PFSK-1 (cell line): ENCODE results near the gene NOL4L.

Experiments
- FOXP2 ChIP-seq: optimal IDR thresholded peaks from 2 replicates; pipeline ENCODE3; 2011; ENCODE audit warnings: borderline replicate concordance, control low read depth, inconsistent platforms; ENCODE audit not compliant: insufficient read depth; ENCODE audit errors: extremely low read length, extremely low read depth
- POLR2AphosphoS5 ChIP-seq: IDR thresholded peaks from 2 replicates; pipeline ENCODE4 v1.6.1; 2012; ENCODE audit warnings: low read depth, mild to moderate bottlenecking, control low read depth, low read length, moderate library complexity
- SIN3A ChIP-seq: IDR thresholded peaks from 2 replicates; pipeline ENCODE4 v1.6.1; 2012; ENCODE audit warnings: mild to moderate bottlenecking, low read length, moderate library complexity, borderline replicate concordance; ENCODE audit not compliant: insufficient read depth
- TAF1 ChIP-seq: IDR thresholded peaks from 2 replicates; pipeline ENCODE4 v1.6.1; 2012; ENCODE audit warnings: low read length, control low read depth, borderline replicate concordance; ENCODE audit not compliant: insufficient read depth
- TF ChIP-seq, protein P1 (sequence below), 2 experiments: IDR thresholded peaks; 2 replicates each; pipeline versions ENCODE4 v1.6.1 to v1.8.0; 2011 to 2012; ENCODE audit warnings: low read depth in 2 of 2, low read length in 2 of 2, control low read depth in 1 of 2, inconsistent platforms in 1 of 2, mild to moderate bottlenecking in 1 of 2, moderate library complexity in 1 of 2; ENCODE audit not compliant: insufficient read depth in 1 of 2

DNA sequence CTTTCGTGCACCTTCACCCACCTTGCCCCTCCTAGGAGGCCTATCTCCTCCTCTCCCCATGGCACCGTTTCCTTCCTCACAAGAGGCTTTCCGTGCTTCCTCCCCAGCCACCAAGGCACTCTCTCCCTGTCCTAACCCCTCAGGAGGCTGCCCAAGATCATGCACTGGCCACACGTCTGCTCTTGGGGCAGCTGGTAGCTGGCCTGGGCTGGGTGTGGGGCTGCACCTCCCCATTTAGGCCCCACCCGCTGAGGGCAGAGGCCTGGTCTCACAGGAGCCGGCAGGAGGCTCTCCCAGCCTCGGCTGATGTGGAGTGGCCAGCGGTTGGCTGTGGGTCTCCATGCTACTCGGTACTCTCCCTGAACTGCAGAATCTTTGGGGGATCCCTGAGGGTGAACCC lies 13.6 kb downstream of the NOL4L start:
- TF ChIP-seq POLR2AphosphoS5 (no peak), TAF1 (no peak), SIN3A (no peak), FOXP2 (no peak)
- TF ChIP-seq, protein P1, sequence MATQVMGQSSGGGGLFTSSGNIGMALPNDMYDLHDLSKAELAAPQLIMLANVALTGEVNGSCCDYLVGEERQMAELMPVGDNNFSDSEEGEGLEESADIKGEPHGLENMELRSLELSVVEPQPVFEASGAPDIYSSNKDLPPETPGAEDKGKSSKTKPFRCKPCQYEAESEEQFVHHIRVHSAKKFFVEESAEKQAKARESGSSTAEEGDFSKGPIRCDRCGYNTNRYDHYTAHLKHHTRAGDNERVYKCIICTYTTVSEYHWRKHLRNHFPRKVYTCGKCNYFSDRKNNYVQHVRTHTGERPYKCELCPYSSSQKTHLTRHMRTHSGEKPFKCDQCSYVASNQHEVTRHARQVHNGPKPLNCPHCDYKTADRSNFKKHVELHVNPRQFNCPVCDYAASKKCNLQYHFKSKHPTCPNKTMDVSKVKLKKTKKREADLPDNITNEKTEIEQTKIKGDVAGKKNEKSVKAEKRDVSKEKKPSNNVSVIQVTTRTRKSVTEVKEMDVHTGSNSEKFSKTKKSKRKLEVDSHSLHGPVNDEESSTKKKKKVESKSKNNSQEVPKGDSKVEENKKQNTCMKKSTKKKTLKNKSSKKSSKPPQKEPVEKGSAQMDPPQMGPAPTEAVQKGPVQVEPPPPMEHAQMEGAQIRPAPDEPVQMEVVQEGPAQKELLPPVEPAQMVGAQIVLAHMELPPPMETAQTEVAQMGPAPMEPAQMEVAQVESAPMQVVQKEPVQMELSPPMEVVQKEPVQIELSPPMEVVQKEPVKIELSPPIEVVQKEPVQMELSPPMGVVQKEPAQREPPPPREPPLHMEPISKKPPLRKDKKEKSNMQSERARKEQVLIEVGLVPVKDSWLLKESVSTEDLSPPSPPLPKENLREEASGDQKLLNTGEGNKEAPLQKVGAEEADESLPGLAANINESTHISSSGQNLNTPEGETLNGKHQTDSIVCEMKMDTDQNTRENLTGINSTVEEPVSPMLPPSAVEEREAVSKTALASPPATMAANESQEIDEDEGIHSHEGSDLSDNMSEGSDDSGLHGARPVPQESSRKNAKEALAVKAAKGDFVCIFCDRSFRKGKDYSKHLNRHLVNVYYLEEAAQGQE (IDR thresholded peaks at IDR 0.05; ENCODE audit: insufficient read depth in 1 of 2, low read depth in 2 of 2, low read length in 2 of 2), result no peak
